NCI-H146 treated with DMSO at 0.1 percent for 48 hours (cell line): ENCODE results near the gene LRRN3.

ENCODE experiments used
- DNase-seq: peaks from one replicate; lab custom pipeline; 2025; ENCODE audit not compliant: unreplicated experiment; lab: John Stamatoyannopoulos, UW

LRRN3 gene

GRCh38 chr7:111103678-111104274 lies 12.8 kb downstream of the LRRN3 start:
- DNase-seq: no peak

- DNase-seq: no peak
These were observed 13.8 kb downstream of the LRRN3 start for GRCh38 chr7:111104710-111105109.

GRCh38 chr7:111105269-111105668 lies 14.3 kb downstream of the LRRN3 start:
- no peak for DNase-seq

- DNase-seq: no peak
These were observed 16.7 kb downstream of the LRRN3 start for GRCh38 chr7:111107579-111107978.

GRCh38 chr7:111108000-111108399 lies 17.1 kb downstream of the LRRN3 start:
- peak; percentile 8 for DNase-seq

- DNase-seq: peak; percentile 23
These were observed 17.6 kb downstream of the LRRN3 start for GRCh38 chr7:111108496-111108895.

- no peak for DNase-seq
These were observed 21.5 kb downstream of the LRRN3 start for GRCh38 chr7:111112439-111112838.

GRCh38 chr7:111113263-111114017 lies 22.5 kb downstream of the LRRN3 start:
- no peak for DNase-seq

- DNase-seq: no peak
These were observed 25.0 kb downstream of the LRRN3 start for GRCh38 chr7:111115966-111116365.

GRCh38 chr7:111126987-111127386 lies 36.1 kb downstream of the LRRN3 start:
- no peak for DNase-seq

- DNase-seq: no peak
These were observed 38.5 kb downstream of the LRRN3 start for GRCh38 chr7:111129435-111129834.

- no peak for DNase-seq
These were observed 41.9 kb downstream of the LRRN3 start for GRCh38 chr7:111132833-111133232.

GRCh38 chr7:111137296-111138192 lies 46.6 kb downstream of the LRRN3 start:
- DNase-seq: no peak

GRCh38 chr7:111138193-111138569 lies 47.3 kb downstream of the LRRN3 start:
- no peak for DNase-seq

- no peak for DNase-seq
These were observed 47.7 kb downstream of the LRRN3 start for GRCh38 chr7:111138586-111138985.

- DNase-seq: no peak
These were observed 49.4 kb downstream of the LRRN3 start for GRCh38 chr7:111140091-111140865.

- no peak for DNase-seq
These were observed 54.5 kb downstream of the LRRN3 start for GRCh38 chr7:111145472-111145871.

- no peak for DNase-seq
These were observed 55.2 kb downstream of the LRRN3 start for GRCh38 chr7:111146136-111146535.

- no peak for DNase-seq
These were observed 57.0 kb downstream of the LRRN3 start for GRCh38 chr7:111147708-111148533.

GRCh38 chr7:111150709-111151108 lies 59.8 kb downstream of the LRRN3 start:
- DNase-seq: no peak
